ENCODE measurements around the gene INIP. TPM values are rescaled to one million over a fixed set of nuclear protein-coding genes. Genes with fewer than 3 reads are reported as not detected.

The INIP gene
- total and polyA plus RNA-seq, 9 of the 15 experiments (the other 6 are each of a cell fraction or from before 2014, with no cell fraction given), result 11.9 to 87.9 (median 37.3) TPM

DNA sequence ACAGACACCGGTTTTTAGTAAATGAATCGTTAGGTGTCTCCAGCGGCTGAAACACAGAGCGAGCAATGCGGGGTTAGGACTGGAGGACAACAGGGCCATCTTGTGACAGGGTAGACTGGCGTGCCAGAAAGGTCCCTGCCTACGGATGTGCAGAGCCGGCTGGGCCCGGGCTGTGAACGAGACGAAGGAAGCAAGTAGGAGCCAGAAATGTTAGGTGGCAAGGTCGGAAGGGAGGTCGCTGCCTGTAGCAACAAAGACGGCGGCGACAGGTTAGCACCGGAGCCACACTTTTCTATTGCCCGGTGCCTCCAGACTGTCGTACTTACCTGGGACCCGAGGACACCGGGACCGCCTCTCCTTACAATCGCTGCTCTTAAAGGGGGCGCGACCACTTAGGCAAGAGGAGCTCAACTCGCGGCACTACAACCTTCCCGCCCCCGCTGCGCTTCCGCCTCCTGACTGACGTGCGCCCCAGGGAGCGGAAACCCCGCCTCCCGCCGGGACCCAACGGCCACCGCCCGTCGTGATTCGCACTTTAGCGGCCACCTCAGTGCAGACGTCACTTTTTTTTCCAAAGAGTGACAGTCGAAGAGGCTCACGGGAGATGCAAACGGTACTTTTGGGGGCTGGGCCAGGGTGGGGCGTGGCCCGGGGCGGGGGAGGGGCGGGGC, at the start of gene INIP (continued):
- TF ChIP-seq MTA2 (IDR thresholded peaks at IDR 0.05; ENCODE audit: low read depth) (no peak), ZNF316 (IDR thresholded peaks at IDR 0.05) (peak; percentile 31; the same call in 1 of the 2 replicates), ZNF766 (CRISPR knock-in tag; conservative IDR thresholded peaks at IDR 0.05) (no peak; the same call in 1 of the 2 replicates), ZNF23 (CRISPR knock-in tag; IDR thresholded peaks at IDR 0.05) (no peak), BACH1 (tag; IDR thresholded peaks at IDR 0.05) (no peak), GABPB2 (CRISPR knock-in tag; conservative IDR thresholded peaks at IDR 0.05) (no peak), ZNF764 (CRISPR knock-in tag; IDR thresholded peaks at IDR 0.05; ENCODE audit: low read depth) (no peak), NR2C1 (IDR thresholded peaks at IDR 0.05) (no peak), NR2C1 (tag; IDR thresholded peaks at IDR 0.05) (no peak), LARP7 (IDR thresholded peaks at IDR 0.05) (no peak), CCAR2 (IDR thresholded peaks at IDR 0.05; ENCODE audit: low read depth, low read length) (no peak), TGIF2 (CRISPR knock-in tag; IDR thresholded peaks at IDR 0.05) (no peak; the same call in 1 of the 2 replicates), ZFPM2 (CRISPR knock-in tag; IDR thresholded peaks at IDR 0.05) (no peak), NCOA1 (IDR thresholded peaks at IDR 0.05; ENCODE audit: low read depth) (peak; percentile 56; the same call in 1 of the 2 replicates), ZKSCAN3 (CRISPR knock-in tag; IDR thresholded peaks at IDR 0.05) (no peak), MCM5 (IDR thresholded peaks at IDR 0.05; ENCODE audit: low read depth) (no peak), RFX1 (IDR thresholded peaks at IDR 0.05) (no peak), ARNT (IDR thresholded peaks at IDR 0.05) (no peak), KLF6 (CRISPR knock-in tag; IDR thresholded peaks at IDR 0.05; ENCODE audit: borderline replicate concordance) (no peak)
- TF ChIP-seq, protein P1, sequence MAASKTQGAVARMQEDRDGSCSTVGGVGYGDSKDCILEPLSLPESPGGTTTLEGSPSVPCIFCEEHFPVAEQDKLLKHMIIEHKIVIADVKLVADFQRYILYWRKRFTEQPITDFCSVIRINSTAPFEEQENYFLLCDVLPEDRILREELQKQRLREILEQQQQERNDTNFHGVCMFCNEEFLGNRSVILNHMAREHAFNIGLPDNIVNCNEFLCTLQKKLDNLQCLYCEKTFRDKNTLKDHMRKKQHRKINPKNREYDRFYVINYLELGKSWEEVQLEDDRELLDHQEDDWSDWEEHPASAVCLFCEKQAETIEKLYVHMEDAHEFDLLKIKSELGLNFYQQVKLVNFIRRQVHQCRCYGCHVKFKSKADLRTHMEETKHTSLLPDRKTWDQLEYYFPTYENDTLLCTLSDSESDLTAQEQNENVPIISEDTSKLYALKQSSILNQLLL (CRISPR knock-in tag; IDR thresholded peaks at IDR 0.05; ENCODE audit: borderline replicate concordance), result no peak
- TF ChIP-seq, protein P2, sequence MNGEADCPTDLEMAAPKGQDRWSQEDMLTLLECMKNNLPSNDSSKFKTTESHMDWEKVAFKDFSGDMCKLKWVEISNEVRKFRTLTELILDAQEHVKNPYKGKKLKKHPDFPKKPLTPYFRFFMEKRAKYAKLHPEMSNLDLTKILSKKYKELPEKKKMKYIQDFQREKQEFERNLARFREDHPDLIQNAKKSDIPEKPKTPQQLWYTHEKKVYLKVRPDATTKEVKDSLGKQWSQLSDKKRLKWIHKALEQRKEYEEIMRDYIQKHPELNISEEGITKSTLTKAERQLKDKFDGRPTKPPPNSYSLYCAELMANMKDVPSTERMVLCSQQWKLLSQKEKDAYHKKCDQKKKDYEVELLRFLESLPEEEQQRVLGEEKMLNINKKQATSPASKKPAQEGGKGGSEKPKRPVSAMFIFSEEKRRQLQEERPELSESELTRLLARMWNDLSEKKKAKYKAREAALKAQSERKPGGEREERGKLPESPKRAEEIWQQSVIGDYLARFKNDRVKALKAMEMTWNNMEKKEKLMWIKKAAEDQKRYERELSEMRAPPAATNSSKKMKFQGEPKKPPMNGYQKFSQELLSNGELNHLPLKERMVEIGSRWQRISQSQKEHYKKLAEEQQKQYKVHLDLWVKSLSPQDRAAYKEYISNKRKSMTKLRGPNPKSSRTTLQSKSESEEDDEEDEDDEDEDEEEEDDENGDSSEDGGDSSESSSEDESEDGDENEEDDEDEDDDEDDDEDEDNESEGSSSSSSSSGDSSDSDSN (IDR thresholded peaks at IDR 0.05; ENCODE audit: borderline replicate concordance in 1 of 2, low read depth in 2 of 2, low read length in 2 of 2), result no peak; a peak in 1 of 4 replicates
- TF ChIP-seq, protein P3, sequence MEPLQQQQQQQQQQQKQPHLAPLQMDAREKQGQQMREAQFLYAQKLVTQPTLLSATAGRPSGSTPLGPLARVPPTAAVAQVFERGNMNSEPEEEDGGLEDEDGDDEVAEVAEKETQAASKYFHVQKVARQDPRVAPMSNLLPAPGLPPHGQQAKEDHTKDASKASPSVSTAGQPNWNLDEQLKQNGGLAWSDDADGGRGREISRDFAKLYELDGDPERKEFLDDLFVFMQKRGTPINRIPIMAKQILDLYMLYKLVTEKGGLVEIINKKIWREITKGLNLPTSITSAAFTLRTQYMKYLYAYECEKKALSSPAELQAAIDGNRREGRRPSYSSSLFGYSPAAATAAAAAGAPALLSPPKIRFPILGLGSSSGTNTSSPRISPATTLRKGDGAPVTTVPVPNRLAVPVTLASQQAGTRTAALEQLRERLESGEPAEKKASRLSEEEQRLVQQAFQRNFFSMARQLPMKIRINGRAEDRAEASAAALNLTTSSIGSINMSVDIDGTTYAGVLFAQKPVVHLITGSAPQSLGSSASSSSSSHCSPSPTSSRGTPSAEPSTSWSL (CRISPR knock-in tag; IDR thresholded peaks at IDR 0.05; ENCODE audit: borderline replicate concordance), result no peak
- TF ChIP-seq, protein P4, sequence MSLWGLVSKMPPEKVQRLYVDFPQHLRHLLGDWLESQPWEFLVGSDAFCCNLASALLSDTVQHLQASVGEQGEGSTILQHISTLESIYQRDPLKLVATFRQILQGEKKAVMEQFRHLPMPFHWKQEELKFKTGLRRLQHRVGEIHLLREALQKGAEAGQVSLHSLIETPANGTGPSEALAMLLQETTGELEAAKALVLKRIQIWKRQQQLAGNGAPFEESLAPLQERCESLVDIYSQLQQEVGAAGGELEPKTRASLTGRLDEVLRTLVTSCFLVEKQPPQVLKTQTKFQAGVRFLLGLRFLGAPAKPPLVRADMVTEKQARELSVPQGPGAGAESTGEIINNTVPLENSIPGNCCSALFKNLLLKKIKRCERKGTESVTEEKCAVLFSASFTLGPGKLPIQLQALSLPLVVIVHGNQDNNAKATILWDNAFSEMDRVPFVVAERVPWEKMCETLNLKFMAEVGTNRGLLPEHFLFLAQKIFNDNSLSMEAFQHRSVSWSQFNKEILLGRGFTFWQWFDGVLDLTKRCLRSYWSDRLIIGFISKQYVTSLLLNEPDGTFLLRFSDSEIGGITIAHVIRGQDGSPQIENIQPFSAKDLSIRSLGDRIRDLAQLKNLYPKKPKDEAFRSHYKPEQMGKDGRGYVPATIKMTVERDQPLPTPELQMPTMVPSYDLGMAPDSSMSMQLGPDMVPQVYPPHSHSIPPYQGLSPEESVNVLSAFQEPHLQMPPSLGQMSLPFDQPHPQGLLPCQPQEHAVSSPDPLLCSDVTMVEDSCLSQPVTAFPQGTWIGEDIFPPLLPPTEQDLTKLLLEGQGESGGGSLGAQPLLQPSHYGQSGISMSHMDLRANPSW (CRISPR knock-in tag; IDR thresholded peaks at IDR 0.05), result no peak
